Measurements from ENCODE around the gene KMO. TPM values are rescaled to one million over a fixed set of nuclear protein-coding genes. Genes with fewer than 3 reads are reported as not detected.
A peak's percentile ranks its signal among the peaks of the same experiment; 100 is the strongest.

KMO gene
- total RNA-seq, 1 donor from 2014 or later: not detected

DNA sequence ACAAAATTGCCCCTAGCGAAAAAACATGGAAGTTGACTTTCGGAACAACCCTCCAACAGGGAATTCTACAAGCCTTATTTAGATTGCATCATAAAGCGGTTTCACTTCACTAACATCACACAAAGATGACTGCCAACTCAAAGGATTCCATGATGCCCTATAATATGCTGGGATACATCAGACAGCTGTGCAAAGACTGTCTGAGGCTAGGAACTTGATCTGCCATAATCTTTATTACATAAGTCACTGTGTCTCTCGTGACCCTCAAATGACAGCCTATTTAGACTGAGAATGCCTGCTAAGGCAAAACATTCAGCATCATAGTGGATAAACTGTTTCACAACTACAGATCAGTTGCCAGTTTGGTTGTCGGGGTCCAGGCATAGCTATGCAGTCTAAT is 36.4 kb upstream of the KMO start:
- DNase-seq (ENCODE audit: low read depth, low spot score): no peak
- Mint-ChIP-seq H3K4me3 (no peak overlapping the region), H3K4me1 (no peaks in the 10 kb centered on the region), H3K27me3 (ENCODE audit: low read depth) (no peaks in the 10 kb centered on the region), H3K36me3 (ENCODE audit: low read depth) (peaks cover 22% of the 10 kb centered on the region), H3K9me3 (no peaks in the 10 kb centered on the region), H3K27ac (ENCODE audit: unreplicated experiment) (no peak overlapping the region)
- TF ChIP-seq, protein P1, sequence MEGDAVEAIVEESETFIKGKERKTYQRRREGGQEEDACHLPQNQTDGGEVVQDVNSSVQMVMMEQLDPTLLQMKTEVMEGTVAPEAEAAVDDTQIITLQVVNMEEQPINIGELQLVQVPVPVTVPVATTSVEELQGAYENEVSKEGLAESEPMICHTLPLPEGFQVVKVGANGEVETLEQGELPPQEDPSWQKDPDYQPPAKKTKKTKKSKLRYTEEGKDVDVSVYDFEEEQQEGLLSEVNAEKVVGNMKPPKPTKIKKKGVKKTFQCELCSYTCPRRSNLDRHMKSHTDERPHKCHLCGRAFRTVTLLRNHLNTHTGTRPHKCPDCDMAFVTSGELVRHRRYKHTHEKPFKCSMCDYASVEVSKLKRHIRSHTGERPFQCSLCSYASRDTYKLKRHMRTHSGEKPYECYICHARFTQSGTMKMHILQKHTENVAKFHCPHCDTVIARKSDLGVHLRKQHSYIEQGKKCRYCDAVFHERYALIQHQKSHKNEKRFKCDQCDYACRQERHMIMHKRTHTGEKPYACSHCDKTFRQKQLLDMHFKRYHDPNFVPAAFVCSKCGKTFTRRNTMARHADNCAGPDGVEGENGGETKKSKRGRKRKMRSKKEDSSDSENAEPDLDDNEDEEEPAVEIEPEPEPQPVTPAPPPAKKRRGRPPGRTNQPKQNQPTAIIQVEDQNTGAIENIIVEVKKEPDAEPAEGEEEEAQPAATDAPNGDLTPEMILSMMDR (conservative IDR thresholded peaks at IDR 0.05): no peak

DNA sequence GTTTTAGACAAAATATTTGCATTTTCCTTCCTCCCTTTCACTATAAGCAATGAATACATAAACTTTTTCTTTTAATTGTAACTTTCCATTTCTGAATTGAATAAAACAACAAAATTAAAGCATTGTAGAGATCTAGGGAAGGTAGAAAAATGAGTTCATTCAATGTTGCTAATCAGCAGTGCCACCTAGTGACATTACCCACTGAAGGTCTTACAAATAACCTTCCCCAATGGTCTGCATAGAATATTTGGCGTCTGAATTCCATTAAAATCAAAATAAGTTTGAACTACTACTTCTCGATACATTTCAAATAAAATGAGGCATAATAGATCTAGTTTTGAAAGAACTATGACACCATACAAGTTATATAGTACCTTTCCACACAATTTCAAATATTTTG is 32.3 kb upstream of the KMO start:
- no peaks in the 10 kb centered on the region for H3K27me3 Mint-ChIP-seq (ENCODE audit: low read depth)
- no peaks in the 10 kb centered on the region for H3K4me1 Mint-ChIP-seq
- TF ChIP-seq, protein P1 (conservative IDR thresholded peaks at IDR 0.05): peak; percentile 72
- H3K4me3 Mint-ChIP-seq: no peak overlapping the region
- H3K27ac Mint-ChIP-seq (ENCODE audit: unreplicated experiment): no peak overlapping the region
- peaks cover 22% of the 10 kb centered on the region for H3K36me3 Mint-ChIP-seq (ENCODE audit: low read depth)
- no peak for DNase-seq (ENCODE audit: low read depth, low spot score)
- H3K9me3 Mint-ChIP-seq: no peaks in the 10 kb centered on the region

GRCh38 chr1:241503444-241503843 is 28.7 kb upstream of the KMO start:
- Mint-ChIP-seq H3K4me1 (no peaks in the 10 kb centered on the region), H3K4me3 (no peak overlapping the region), H3K27ac (ENCODE audit: unreplicated experiment) (no peak overlapping the region), H3K27me3 (ENCODE audit: low read depth) (no peaks in the 10 kb centered on the region), H3K36me3 (ENCODE audit: low read depth) (peaks cover 19% of the 10 kb centered on the region), H3K9me3 (no peaks in the 10 kb centered on the region)
- DNase-seq (ENCODE audit: low read depth, low spot score): no peak
- TF ChIP-seq, protein P1 (conservative IDR thresholded peaks at IDR 0.05): no peak

DNA sequence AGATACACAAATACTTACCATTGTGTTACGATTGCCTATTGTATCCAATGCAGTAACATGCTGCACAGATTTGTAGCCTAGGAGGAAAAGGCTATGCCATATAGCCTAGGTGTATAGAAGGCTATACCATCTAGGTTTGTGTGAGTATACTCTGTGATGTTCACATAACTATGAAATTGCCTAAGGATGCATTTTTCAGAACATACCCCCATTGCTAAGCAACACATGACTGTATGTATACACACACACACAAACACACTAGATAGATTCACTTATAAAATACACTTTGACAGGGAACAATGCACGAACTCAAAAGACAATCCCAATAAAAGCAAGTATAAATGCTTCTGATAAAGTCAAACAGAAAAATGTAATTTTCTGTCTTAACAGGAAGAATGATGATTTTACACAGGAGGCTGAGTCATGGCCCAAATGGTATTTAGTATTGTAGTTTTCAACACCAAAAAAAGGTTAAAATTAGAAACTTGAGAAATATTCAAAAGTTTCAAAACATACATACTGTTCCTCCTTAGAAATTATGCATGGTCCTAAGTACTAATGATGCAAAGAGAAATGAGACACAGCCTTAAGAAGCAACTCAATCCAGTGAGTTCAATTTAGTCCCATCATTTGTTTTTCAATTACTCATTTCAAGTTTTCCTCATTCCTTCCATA is 24.9 kb upstream of the KMO start:
- H3K27me3 Mint-ChIP-seq (ENCODE audit: low read depth): no peaks in the 10 kb centered on the region
- TF ChIP-seq, protein P1 (conservative IDR thresholded peaks at IDR 0.05): no peak
- H3K9me3 Mint-ChIP-seq: no peaks in the 10 kb centered on the region
- H3K4me3 Mint-ChIP-seq: no peak overlapping the region
- DNase-seq (ENCODE audit: low read depth, low spot score): no peak
- peaks cover 2% of the 10 kb centered on the region for H3K4me1 Mint-ChIP-seq
- no peak overlapping the region for H3K27ac Mint-ChIP-seq (ENCODE audit: unreplicated experiment)
- H3K36me3 Mint-ChIP-seq (ENCODE audit: low read depth): peaks cover 18% of the 10 kb centered on the region

DNA sequence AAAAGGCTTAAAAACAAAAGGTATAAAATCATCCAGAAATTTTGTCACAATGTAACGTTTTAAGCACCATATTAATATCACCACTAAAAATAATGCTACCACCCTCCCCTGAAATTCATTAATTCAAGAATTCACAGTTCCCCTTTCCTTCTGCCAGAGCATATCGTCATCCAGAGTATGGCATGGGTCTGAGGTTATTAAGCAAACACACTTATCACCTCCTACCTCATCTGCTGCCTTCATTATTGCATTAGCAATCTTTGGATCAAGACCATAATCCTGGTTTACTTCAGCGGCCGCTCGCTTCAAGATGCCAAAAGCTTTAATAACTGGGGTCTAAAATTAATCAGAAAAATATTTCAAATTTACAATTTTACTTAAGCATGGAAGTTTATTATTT is 18.8 kb upstream of the KMO start:
- H3K36me3 Mint-ChIP-seq (ENCODE audit: low read depth): peaks cover 13% of the 10 kb centered on the region

More for the DNA sequence above, 18.8 kb upstream of the KMO start:
- TF ChIP-seq, protein P1 (conservative IDR thresholded peaks at IDR 0.05): no peak
- DNase-seq (ENCODE audit: low read depth, low spot score): no peak
- Mint-ChIP-seq H3K27ac (ENCODE audit: unreplicated experiment) (no peak overlapping the region), H3K4me1 (peaks cover 30% of the 10 kb centered on the region), H3K9me3 (no peaks in the 10 kb centered on the region), H3K27me3 (ENCODE audit: low read depth) (no peaks in the 10 kb centered on the region), H3K4me3 (no peak overlapping the region)

Data from neural crest cell (in vitro differentiated cells).